ENCODE results near the gene SARS1. TPM values are rescaled to one million over a fixed set of nuclear protein-coding genes. Genes with fewer than 3 reads are reported as not detected.

Gene SARS1
- polyA plus RNA-seq, 1 of the 3 experiments (the other 2 are of a cell fraction): 98.3 TPM

DNA sequence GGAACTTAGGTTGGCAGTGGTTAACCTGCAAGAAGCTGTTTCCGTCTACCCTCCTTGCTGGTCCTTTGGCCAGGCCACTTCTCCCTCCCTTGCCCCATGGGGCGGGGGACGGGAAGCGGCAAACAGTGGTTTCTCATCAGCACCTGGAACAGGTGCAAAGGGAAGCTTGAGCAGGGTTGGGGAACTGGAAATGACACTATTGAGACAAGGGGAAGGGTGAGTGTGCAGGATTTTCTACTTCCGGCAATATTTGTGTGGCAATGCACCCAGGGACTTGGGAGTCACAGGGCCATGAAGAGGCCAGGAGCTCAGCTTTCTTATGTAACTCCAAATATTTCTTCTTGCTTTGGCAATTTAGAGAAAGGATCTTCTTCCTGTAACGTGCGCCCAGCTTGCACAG is 29.0 kb upstream of the SARS1 start:
- Histone ChIP-seq H2AFZ (ENCODE audit: low read depth) (no peak overlapping the region), H3K4me1 (ENCODE audit: control insufficient read depth in 1 of 2, insufficient read depth in 2 of 2, low read depth in 1 of 2, low read length in 1 of 2) (peaks cover 0 to 5% of the 10 kb centered on the region in 2 experiments; a peak in 2 of 4 replicates), H3F3A (replicated peaks; ENCODE audit: insufficient read depth) (no peaks in the 10 kb centered on the region), H3K27me3 (ENCODE audit: insufficient read depth) (no peaks in the 10 kb centered on the region), H4K20me1 (ENCODE audit: insufficient read depth) (no peaks in the 10 kb centered on the region), H3K9ac (no peak overlapping the region), H3K79me2 (ENCODE audit: insufficient read depth) (no peaks in the 10 kb centered on the region), H3K27ac (ENCODE audit: low read depth in 2 of 2, low read length in 1 of 2) (no peak overlapping the region), H3K9me3 (no peaks in the 10 kb centered on the region), H3K36me3 (replicated peaks in 1 of 2; ENCODE audit: control insufficient read depth in 1 of 2, insufficient read depth in 2 of 2, low read length in 1 of 2) (no peaks in the 10 kb centered on the region), H3K4me2 (no peak overlapping the region), H3K4me3 (ENCODE audit: low read depth in 2 of 2, low read length in 1 of 2) (no peak overlapping the region), H3K9me2 (no peaks in the 10 kb centered on the region)
- CTCF ChIA-PET: no interaction called here
- DNase-seq: no peak
- 97% methylated on average over 7 of the region's 7 CpGs for whole genome bisulfite sequencing (ENCODE audit: low lambda C conversion rate)
- TF ChIP-seq GABPA (IDR thresholded peaks at IDR 0.05; ENCODE audit: low read depth): no peak
- TF ChIP-seq SIN3A (IDR thresholded peaks at IDR 0.05; ENCODE audit: borderline replicate concordance, low read depth, low read length): no peak
- TF ChIP-seq, protein P1, sequence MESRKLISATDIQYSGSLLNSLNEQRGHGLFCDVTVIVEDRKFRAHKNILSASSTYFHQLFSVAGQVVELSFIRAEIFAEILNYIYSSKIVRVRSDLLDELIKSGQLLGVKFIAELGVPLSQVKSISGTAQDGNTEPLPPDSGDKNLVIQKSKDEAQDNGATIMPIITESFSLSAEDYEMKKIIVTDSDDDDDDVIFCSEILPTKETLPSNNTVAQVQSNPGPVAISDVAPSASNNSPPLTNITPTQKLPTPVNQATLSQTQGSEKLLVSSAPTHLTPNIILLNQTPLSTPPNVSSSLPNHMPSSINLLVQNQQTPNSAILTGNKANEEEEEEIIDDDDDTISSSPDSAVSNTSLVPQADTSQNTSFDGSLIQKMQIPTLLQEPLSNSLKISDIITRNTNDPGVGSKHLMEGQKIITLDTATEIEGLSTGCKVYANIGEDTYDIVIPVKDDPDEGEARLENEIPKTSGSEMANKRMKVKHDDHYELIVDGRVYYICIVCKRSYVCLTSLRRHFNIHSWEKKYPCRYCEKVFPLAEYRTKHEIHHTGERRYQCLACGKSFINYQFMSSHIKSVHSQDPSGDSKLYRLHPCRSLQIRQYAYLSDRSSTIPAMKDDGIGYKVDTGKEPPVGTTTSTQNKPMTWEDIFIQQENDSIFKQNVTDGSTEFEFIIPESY (IDR thresholded peaks at IDR 0.05; ENCODE audit: borderline replicate concordance, low read depth): no peak
- TF ChIP-seq, protein P2, sequence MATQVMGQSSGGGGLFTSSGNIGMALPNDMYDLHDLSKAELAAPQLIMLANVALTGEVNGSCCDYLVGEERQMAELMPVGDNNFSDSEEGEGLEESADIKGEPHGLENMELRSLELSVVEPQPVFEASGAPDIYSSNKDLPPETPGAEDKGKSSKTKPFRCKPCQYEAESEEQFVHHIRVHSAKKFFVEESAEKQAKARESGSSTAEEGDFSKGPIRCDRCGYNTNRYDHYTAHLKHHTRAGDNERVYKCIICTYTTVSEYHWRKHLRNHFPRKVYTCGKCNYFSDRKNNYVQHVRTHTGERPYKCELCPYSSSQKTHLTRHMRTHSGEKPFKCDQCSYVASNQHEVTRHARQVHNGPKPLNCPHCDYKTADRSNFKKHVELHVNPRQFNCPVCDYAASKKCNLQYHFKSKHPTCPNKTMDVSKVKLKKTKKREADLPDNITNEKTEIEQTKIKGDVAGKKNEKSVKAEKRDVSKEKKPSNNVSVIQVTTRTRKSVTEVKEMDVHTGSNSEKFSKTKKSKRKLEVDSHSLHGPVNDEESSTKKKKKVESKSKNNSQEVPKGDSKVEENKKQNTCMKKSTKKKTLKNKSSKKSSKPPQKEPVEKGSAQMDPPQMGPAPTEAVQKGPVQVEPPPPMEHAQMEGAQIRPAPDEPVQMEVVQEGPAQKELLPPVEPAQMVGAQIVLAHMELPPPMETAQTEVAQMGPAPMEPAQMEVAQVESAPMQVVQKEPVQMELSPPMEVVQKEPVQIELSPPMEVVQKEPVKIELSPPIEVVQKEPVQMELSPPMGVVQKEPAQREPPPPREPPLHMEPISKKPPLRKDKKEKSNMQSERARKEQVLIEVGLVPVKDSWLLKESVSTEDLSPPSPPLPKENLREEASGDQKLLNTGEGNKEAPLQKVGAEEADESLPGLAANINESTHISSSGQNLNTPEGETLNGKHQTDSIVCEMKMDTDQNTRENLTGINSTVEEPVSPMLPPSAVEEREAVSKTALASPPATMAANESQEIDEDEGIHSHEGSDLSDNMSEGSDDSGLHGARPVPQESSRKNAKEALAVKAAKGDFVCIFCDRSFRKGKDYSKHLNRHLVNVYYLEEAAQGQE (IDR thresholded peaks at IDR 0.05; ENCODE audit: low read depth, low read length): no peak
- TF ChIP-seq, protein P3, sequence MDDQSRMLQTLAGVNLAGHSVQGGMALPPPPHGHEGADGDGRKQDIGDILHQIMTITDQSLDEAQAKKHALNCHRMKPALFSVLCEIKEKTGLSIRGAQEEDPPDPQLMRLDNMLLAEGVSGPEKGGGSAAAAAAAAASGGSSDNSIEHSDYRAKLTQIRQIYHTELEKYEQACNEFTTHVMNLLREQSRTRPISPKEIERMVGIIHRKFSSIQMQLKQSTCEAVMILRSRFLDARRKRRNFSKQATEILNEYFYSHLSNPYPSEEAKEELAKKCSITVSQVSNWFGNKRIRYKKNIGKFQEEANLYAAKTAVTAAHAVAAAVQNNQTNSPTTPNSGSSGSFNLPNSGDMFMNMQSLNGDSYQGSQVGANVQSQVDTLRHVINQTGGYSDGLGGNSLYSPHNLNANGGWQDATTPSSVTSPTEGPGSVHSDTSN (IDR thresholded peaks at IDR 0.05): no peak
- no peak for TF ChIP-seq NRF1 (IDR thresholded peaks at IDR 0.05; ENCODE audit: low read depth, low read length)
- TF ChIP-seq, protein P4, sequence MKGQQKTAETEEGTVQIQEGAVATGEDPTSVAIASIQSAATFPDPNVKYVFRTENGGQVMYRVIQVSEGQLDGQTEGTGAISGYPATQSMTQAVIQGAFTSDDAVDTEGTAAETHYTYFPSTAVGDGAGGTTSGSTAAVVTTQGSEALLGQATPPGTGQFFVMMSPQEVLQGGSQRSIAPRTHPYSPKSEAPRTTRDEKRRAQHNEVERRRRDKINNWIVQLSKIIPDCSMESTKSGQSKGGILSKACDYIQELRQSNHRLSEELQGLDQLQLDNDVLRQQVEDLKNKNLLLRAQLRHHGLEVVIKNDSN (IDR thresholded peaks at IDR 0.05; ENCODE audit: borderline replicate concordance, low read depth): no peak
- TF ChIP-seq MXI1 (IDR thresholded peaks at IDR 0.05; ENCODE audit: low read depth, low read length): no peak
- no peak for TF ChIP-seq JUND (IDR thresholded peaks at IDR 0.05)
- no peak for TF ChIP-seq EP300 (IDR thresholded peaks at IDR 0.05; ENCODE audit: borderline replicate concordance in 1 of 2, low read depth in 1 of 2, low read length in 1 of 2)
- no peak for TF ChIP-seq CTCF (IDR thresholded peaks at IDR 0.05)
- POLR2A ChIA-PET: no interaction called here
